Measurements from ENCODE around the gene CPNE2.

CPNE2 gene

GRCh38 chr16:57091975-57092785 lies at the start of gene CPNE2:
CPNE2 (plus strand) TSS chr16:57092583; CDS start chr16:57110743, 18,160 bp downstream.
- H3K9me3 Mint-ChIP-seq: no peaks in the 10 kb centered on the region
- H3K27ac Mint-ChIP-seq: peak within 1 kb of the TSS; percentile 69
- peaks cover 11% of the 10 kb centered on the region for H3K4me1 Mint-ChIP-seq (ENCODE audit: low read depth)
- DNase-seq: peak; percentile 67
- H3K27me3 Mint-ChIP-seq: peaks cover 24% of the 10 kb centered on the region
- no peaks in the 10 kb centered on the region for H3K36me3 Mint-ChIP-seq (ENCODE audit: low read depth)
- H3K4me3 Mint-ChIP-seq: peak within 1 kb of the TSS; percentile 74

- Mint-ChIP-seq H3K27ac (peak overlapping the region; percentile 96), H3K27me3 (no peaks in the 10 kb centered on the region), H3K36me3 (ENCODE audit: low read depth) (peaks cover 92% of the 10 kb centered on the region), H3K9me3 (no peaks in the 10 kb centered on the region), H3K4me3 (peak overlapping the region; percentile 75), H3K4me1 (ENCODE audit: low read depth) (peaks cover 82% of the 10 kb centered on the region)
- no peak for DNase-seq
Observed at GRCh38 chr16:57043248-57043647, 49.1 kb upstream of the CPNE2 start.

GRCh38 chr16:57044931-57045693 lies 47.3 kb upstream of the CPNE2 start:
- DNase-seq: no peak
- Mint-ChIP-seq H3K9me3 (no peaks in the 10 kb centered on the region), H3K36me3 (ENCODE audit: low read depth) (peaks cover 93% of the 10 kb centered on the region), H3K4me3 (no peak overlapping the region), H3K27me3 (no peaks in the 10 kb centered on the region), H3K27ac (peak overlapping the region; percentile 90), H3K4me1 (ENCODE audit: low read depth) (peaks cover 77% of the 10 kb centered on the region)

GRCh38 chr16:57045694-57046381 lies 46.5 kb upstream of the CPNE2 start:
- Mint-ChIP-seq H3K9me3 (no peaks in the 10 kb centered on the region), H3K36me3 (ENCODE audit: low read depth) (peaks cover 94% of the 10 kb centered on the region), H3K4me3 (no peak overlapping the region), H3K27ac (peak overlapping the region; percentile 90), H3K4me1 (ENCODE audit: low read depth) (peaks cover 77% of the 10 kb centered on the region), H3K27me3 (no peaks in the 10 kb centered on the region)
- peak; percentile 57 for DNase-seq

GRCh38 chr16:57048095-57048494 lies 44.3 kb upstream of the CPNE2 start:
- Mint-ChIP-seq H3K27me3 (no peaks in the 10 kb centered on the region), H3K27ac (peak overlapping the region; percentile 82), H3K4me1 (ENCODE audit: low read depth) (peaks cover 70% of the 10 kb centered on the region), H3K36me3 (ENCODE audit: low read depth) (peaks cover 97% of the 10 kb centered on the region), H3K9me3 (no peaks in the 10 kb centered on the region), H3K4me3 (no peak overlapping the region)
- no peak for DNase-seq

GRCh38 chr16:57049678-57050077 lies 42.7 kb upstream of the CPNE2 start:
- H3K4me3 Mint-ChIP-seq: no peak overlapping the region
- peaks cover 65% of the 10 kb centered on the region for H3K4me1 Mint-ChIP-seq (ENCODE audit: low read depth)
- peak overlapping the region; percentile 91 for H3K27ac Mint-ChIP-seq
- DNase-seq: no peak
- H3K9me3 Mint-ChIP-seq: no peaks in the 10 kb centered on the region
- H3K27me3 Mint-ChIP-seq: no peaks in the 10 kb centered on the region
- peaks cover 97% of the 10 kb centered on the region for H3K36me3 Mint-ChIP-seq (ENCODE audit: low read depth)

GRCh38 chr16:57051696-57052228 lies 40.6 kb upstream of the CPNE2 start:
- Mint-ChIP-seq H3K9me3 (no peaks in the 10 kb centered on the region), H3K36me3 (ENCODE audit: low read depth) (peaks cover 97% of the 10 kb centered on the region), H3K27me3 (no peaks in the 10 kb centered on the region), H3K4me3 (peak overlapping the region; percentile 13), H3K27ac (peak overlapping the region; percentile 91), H3K4me1 (ENCODE audit: low read depth) (peaks cover 51% of the 10 kb centered on the region)
- no peak for DNase-seq

GRCh38 chr16:57053206-57053605 lies 39.2 kb upstream of the CPNE2 start:
- no peak overlapping the region for H3K4me3 Mint-ChIP-seq
- H3K9me3 Mint-ChIP-seq: no peaks in the 10 kb centered on the region
- no peaks in the 10 kb centered on the region for H3K27me3 Mint-ChIP-seq
- H3K36me3 Mint-ChIP-seq (ENCODE audit: low read depth): peaks cover 97% of the 10 kb centered on the region
- H3K4me1 Mint-ChIP-seq (ENCODE audit: low read depth): peaks cover 48% of the 10 kb centered on the region
- DNase-seq: no peak
- H3K27ac Mint-ChIP-seq: peak overlapping the region; percentile 91

- H3K36me3 Mint-ChIP-seq (ENCODE audit: low read depth): peaks cover 97% of the 10 kb centered on the region
- peak overlapping the region; percentile 91 for H3K27ac Mint-ChIP-seq
Observed at GRCh38 chr16:57054338-57054737, 38.0 kb upstream of the CPNE2 start.

GRCh38 chr16:57054771-57055170 lies 37.6 kb upstream of the CPNE2 start:
- no peak for DNase-seq
- Mint-ChIP-seq H3K4me3 (no peak overlapping the region), H3K9me3 (no peaks in the 10 kb centered on the region), H3K27ac (peak overlapping the region; percentile 91), H3K27me3 (no peaks in the 10 kb centered on the region), H3K36me3 (ENCODE audit: low read depth) (peaks cover 100% of the 10 kb centered on the region), H3K4me1 (ENCODE audit: low read depth) (peaks cover 48% of the 10 kb centered on the region)

More at GRCh38 chr16:57054338-57054737, 38.0 kb upstream of the CPNE2 start:
- Mint-ChIP-seq H3K4me3 (no peak overlapping the region), H3K9me3 (no peaks in the 10 kb centered on the region), H3K27me3 (no peaks in the 10 kb centered on the region), H3K4me1 (ENCODE audit: low read depth) (peaks cover 47% of the 10 kb centered on the region)
- DNase-seq: no peak

- Mint-ChIP-seq H3K9me3 (no peaks in the 10 kb centered on the region), H3K4me1 (ENCODE audit: low read depth) (peaks cover 47% of the 10 kb centered on the region), H3K36me3 (ENCODE audit: low read depth) (peaks cover 100% of the 10 kb centered on the region), H3K4me3 (no peak overlapping the region), H3K27me3 (no peaks in the 10 kb centered on the region), H3K27ac (peak overlapping the region; percentile 59)
- no peak for DNase-seq
Observed at GRCh38 chr16:57055671-57056070, 36.7 kb upstream of the CPNE2 start.

GRCh38 chr16:57058291-57058861 lies 34.0 kb upstream of the CPNE2 start:
- no peak for DNase-seq
- no peak overlapping the region for H3K4me3 Mint-ChIP-seq
- H3K36me3 Mint-ChIP-seq (ENCODE audit: low read depth): peaks cover 97% of the 10 kb centered on the region
- peaks cover 28% of the 10 kb centered on the region for H3K4me1 Mint-ChIP-seq (ENCODE audit: low read depth)
- no peaks in the 10 kb centered on the region for H3K27me3 Mint-ChIP-seq
- H3K27ac Mint-ChIP-seq: peak overlapping the region; percentile 79
- H3K9me3 Mint-ChIP-seq: no peaks in the 10 kb centered on the region

- Mint-ChIP-seq H3K4me1 (ENCODE audit: low read depth) (peaks cover 24% of the 10 kb centered on the region), H3K27ac (peak overlapping the region; percentile 84), H3K27me3 (no peaks in the 10 kb centered on the region), H3K36me3 (ENCODE audit: low read depth) (peaks cover 86% of the 10 kb centered on the region), H3K4me3 (no peak overlapping the region), H3K9me3 (no peaks in the 10 kb centered on the region)
- DNase-seq: no peak
Observed at GRCh38 chr16:57060323-57061083, 31.9 kb upstream of the CPNE2 start.

All from activated T-cell treated with anti-CD3 and anti-CD28 coated beads, Interleukin-2, amount 50 U/mL, for 24 hours (primary cell).